KBM-7 (cell line): ENCODE measurements around the gene ATP6V0A1.
"Not testable (repeated sequence)": the region's sequence is repeated elsewhere in the genome, so short reads cannot be mapped to it uniquely, and the experiment has no call there.

ENCODE experiments used
- DNase-seq: peaks from one replicate; pipeline ENCODE4 v3.0.0-alpha.2; 2015
- in situ Hi-C: fragments of 300-500 bp; cut with MboI; formaldehyde crosslinking; loops from 2 replicates; pipeline ENCODE4 v1.14.3; 2020; ENCODE audit warnings: low sequenced_read_pairs, low pct_unique_long_range_greater_than_20kb, mixed read lengths

Gene ATP6V0A1

GRCh38 chr17:42548070-42548837 is 89.6 kb downstream of the ATP6V0A1 start:
- DNase-seq = no peak
- in situ Hi-C loops = no loop called here

- no peak for DNase-seq
- in situ Hi-C loops = no loop called here
These were observed 90.5 kb downstream of the ATP6V0A1 start for GRCh38 chr17:42548993-42549755.

DNA sequence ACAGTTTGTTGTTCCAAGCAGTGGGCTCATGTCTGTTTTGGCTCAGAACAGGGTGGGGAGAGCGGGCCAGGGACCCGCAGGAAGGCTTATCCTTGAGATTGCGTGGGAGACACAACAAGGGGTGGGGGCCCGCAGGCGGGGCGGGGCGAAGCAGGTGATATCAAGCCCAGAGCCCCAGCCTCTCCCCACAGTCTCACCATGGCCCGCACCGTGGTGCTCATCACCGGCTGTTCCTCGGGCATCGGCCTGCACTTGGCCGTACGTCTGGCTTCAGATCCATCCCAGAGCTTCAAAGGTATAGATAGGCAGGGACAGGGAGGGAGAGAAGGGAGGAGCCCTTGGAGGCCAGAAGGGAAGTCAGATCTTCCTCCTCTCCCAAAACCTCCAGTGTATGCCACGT is 94.1 kb downstream of the ATP6V0A1 start, which contains the start of gene HSD17B1:
Gene HSD17B1 (plus strand): TSS at position 188 of the 400 bp plus-strand sequence. CDS start 11 bp downstream, at position 199.
- DNase-seq, in situ Hi-C loops: not testable (repeated sequence)

- DNase-seq = no peak
- in situ Hi-C loops = no loop called here
These were observed 94.6 kb downstream of the ATP6V0A1 start for GRCh38 chr17:42553161-42553818.

- DNase-seq = no peak
These were observed 95.2 kb downstream of the ATP6V0A1 start for GRCh38 chr17:42553866-42554249.

DNA sequence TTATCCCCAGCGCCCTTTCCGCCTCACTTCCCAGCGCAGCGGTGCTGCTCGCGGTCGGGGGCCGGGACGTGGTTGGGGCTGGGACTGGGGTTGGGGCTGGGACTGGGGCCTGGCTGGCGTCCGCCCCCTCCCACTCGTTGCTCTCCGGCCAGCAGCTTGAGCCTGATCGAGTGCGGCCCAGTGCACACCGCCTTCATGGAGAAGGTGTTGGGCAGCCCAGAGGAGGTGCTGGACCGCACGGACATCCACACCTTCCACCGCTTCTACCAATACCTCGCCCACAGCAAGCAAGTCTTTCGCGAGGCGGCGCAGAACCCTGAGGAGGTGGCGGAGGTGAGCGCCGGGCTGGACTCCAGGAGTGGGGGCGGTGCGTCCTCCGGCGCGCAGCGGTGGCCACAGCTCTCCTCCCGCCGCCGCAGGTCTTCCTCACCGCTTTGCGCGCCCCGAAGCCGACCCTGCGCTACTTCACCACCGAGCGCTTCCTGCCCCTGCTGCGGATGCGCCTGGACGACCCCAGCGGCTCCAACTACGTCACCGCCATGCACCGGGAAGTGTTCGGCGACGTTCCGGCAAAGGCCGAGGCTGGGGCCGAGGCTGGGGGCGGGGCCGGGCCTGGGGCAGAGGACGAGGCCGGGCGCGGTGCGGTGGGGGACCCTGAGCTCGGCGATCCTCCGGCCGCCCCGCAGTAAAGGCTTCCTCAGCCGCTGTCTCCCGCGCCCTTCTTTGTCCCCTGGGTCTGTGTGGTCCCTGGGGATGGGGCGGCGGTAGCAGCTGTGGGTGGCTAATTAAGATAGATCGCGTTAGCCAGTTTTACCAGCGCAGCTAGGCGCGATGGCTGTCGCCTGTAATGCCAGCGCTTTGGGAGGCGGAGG is 95.8 kb downstream of the ATP6V0A1 start:
- peak; percentile 85 for DNase-seq
- in situ Hi-C loops = no loop called here

More at GRCh38 chr17:42553866-42554249, 95.2 kb downstream of the ATP6V0A1 start:
- in situ Hi-C loops = no loop called here

DNA sequence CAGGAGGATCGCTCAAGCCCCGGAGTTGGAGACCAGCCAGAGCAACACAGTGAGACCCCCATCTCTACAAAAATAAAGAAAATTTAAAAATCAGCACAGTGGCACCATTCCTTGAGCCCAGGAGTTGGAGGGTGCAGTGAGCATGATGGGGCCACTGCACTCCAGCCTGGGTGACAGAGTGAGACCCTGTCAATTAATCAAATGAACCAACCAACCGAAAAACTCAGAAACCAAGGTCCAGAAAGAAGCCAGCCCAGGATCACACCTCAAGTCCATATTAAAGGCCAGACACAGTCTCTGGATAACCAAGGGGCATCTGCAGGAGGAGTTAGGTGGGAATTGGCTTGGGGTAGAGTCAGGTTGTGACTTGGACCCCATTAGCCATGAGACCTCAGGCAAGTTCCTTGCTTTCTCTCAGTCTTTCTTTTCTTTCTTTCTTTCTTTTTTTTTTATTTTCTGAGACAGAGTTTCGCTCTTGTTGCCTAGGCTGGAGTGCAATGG is 96.5 kb downstream of the ATP6V0A1 start:
- in situ Hi-C loops = no loop called here
- no peak for DNase-seq

DNA sequence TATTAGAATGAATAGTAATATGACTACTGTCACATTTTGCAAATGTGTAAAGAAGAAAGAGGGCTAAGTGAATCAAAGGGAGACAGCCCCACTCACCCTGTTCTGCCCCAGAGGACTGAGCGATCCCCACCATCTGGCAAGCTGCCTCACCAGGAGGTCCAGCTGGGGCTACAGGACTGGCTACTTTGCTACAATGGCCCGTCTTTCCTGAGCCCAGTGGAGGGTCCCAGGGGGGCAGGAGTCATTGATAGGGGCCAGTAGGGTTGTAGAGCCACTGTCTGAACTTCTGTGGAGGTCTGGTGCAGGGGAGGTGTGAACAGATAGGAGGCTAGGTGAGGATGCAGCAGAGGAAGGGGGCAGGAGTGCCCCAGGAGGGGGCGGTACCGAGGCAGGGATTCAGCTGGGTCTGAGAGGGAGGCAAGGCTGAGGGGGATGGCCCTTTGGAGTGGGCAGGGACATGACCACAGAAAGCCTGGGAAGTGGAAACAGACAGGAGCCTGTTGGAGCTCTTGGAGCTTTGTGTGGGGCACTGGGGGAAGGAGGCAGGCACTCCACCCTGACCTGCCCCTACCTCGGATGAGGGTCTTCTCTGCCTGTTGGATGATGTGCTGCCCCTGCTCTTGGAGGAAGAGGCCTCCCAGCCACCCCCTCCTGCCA is 97.4 kb downstream of the ATP6V0A1 start:
- in situ Hi-C loops = not testable (repeated sequence)
- peak; percentile 48 for DNase-seq

- in situ Hi-C loops = no loop called here
- DNase-seq = no peak
These were observed 100.4 kb downstream of the ATP6V0A1 start for GRCh38 chr17:42559075-42559474.

GRCh38 chr17:42560246-42560645 is 101.6 kb downstream of the ATP6V0A1 start:
- DNase-seq = no peak

DNA sequence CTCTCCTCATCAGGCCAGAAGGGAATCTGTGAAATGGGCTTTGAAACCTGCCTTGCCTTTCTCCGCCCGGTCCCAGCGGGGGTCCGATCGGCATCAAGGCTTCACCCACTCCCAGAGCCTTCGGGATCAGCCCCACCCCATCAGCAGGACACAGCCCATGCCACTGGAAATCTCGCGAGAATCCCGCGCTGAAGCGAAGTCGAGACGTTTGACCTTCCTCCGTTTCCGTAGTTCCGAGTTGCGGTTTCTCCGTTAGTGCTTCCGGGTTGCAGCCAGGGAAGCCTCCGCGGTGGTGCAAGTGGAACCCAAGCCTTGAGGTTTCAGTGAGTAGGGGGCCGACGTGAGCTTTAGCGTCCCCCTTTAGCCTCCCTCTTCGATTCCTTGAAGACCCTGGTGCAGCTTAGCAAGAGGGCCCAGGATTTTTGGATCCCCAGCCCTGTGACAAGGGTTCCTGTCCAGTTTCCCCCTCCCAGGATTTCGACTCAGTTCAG is 103.3 kb downstream of the ATP6V0A1 start, which contains the start of gene COASY:
Gene COASY (plus strand): TSS at position 252 of the 491 bp plus-strand sequence. CDS start 475 bp downstream, outside the sequence.
- in situ Hi-C loops = no loop called here
- DNase-seq = peak; percentile 94

More at GRCh38 chr17:42560246-42560645, 101.6 kb downstream of the ATP6V0A1 start:
- in situ Hi-C loops = no loop called here

DNA sequence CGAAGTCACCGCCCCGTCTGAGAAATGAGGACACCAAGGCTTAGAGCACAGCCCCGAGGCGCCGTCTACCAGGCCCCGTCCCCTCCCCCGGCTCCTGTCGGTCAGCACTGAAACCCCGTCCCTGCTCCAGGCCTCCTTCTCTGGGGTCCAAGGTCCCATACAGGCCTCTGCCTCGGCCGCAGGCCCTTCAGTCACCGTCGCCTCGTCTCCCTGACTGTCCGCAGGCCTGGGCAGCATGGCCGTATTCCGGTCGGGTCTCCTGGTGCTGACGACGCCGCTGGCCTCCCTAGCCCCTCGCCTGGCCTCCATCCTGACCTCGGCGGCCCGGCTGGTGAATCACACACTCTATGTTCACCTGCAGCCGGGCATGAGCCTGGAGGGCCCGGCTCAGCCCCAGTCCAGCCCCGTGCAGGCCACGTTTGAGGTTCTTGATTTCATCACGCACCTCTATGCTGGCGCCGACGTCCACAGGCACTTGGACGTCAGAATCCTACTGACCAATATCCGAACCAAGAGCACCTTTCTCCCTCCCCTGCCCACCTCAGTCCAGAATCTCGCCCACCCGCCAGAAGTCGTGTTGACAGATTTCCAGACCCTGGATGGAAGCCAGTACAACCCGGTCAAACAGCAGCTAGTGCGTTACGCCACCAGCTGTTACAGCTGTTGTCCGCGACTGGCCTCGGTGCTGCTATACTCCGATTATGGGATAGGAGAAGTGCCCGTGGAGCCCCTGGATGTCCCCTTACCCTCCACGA is 103.9 kb downstream of the ATP6V0A1 start:
- in situ Hi-C loops = no loop called here
- no peak for DNase-seq

- in situ Hi-C loops = no loop called here
- peak; percentile 35 for DNase-seq
These were observed 104.4 kb downstream of the ATP6V0A1 start for GRCh38 chr17:42563143-42563509.

GRCh38 chr17:42563543-42563942 is 104.9 kb downstream of the ATP6V0A1 start:
- DNase-seq = no peak
- in situ Hi-C loops = no loop called here

GRCh38 chr17:42563950-42564349 is 105.3 kb downstream of the ATP6V0A1 start:
- in situ Hi-C loops = no loop called here
- DNase-seq = no peak

- no peak for DNase-seq
- in situ Hi-C loops = no loop called here
These were observed 106.3 kb downstream of the ATP6V0A1 start for GRCh38 chr17:42564815-42565522.
